Pancreas (tissue), 10 donors: ENCODE data around the gene DTX1. TPM values are rescaled to one million over a fixed set of nuclear protein-coding genes. Genes with fewer than 3 reads are reported as not detected.

Experiments
- ATAC-seq, 4 donors: fragments of 200-7000 bp; cut with Tn5 transposase; one replicate each; pipeline versions ENCODE4 v1.8.0 to v1.9.1; 2020; ENCODE audit warnings: mild to moderate bottlenecking in 4 of 4, moderate library complexity in 4 of 4
- DNase-seq, 6 donors: peaks; one replicate each; pipeline ENCODE4 v3.0.0-alpha.2; 2020
- FAIRE-seq: peaks from 2 replicates; lab custom pipeline; 2012; peaks lifted over from hg19 to GRCh38; lab: Jason Lieb, UNC
- H3K27ac ChIP-seq, 4 donors: fragments of 200-600 bp; sonication (generic); 1 replicate in 3 of 4; 2 replicates in 1 of 4; pipeline versions ENCODE4 v1.5.0 to v1.8.0; 2020
- H3K27me3 ChIP-seq, 4 donors: fragments of 200-600 bp; one replicate each; pipeline ENCODE4 v1.8.0; 2021
- H3K36me3 ChIP-seq, 3 donors: fragments of 200-600 bp; sonication (generic) in 1 of 3; one replicate each; pipeline versions ENCODE4 v1.5.0 to v1.8.0; 2020 to 2021
- H3K4me1 ChIP-seq, 3 donors: fragments of 200-600 bp; one replicate each; pipeline ENCODE4 v1.8.0; 2021
- H3K4me3 ChIP-seq, 4 donors: fragments of 200-600 bp; sonication (generic) in 2 of 4; one replicate each; pipeline versions ENCODE4 v1.5.0 to v1.8.0; 2020 to 2021
- H3K9me3 ChIP-seq, 4 donors: fragments of 200-600 bp; one replicate each; pipeline ENCODE4 v1.8.0; 2021
- WGBS, 2 donors: extraction: QIAGEN DNeasy Blood & Tissue Kit; methylation state at CpG; one replicate each; pipeline ENCODE4 v1.1.7; 2013; 5-methylcytosine and 5-hydroxymethylcytosine counted together
- intact Hi-C, 3 donors: fragments of 100-400 bp; cut with DNase I; formaldehyde crosslinking; loops; one replicate each; pipeline versions ENCODE4 v1.11.1 to v1.14.2; 2022
- polyA plus RNA-seq, 2 donors: library from polyadenylated mRNA; stranded (reverse); fragments of 200-250 nt; gene quantifications; one replicate each; pipeline ENCODE4 v1.2.3, GENCODE V29; 2013
- total RNA-seq, 6 donors: library from RNA; stranded (reverse); fragmentation: NEBNext Ultra II Directional in 4 of 6; extraction: Animal tissue kit (Norgen Biotek cat#: 25700) in 4 of 6; gene quantifications; one replicate each; pipeline versions ENCODE4 v1.2.1 to v1.2.4, GENCODE V29; 2021 to 2023
- TF ChIP-seq, protein P1 (sequence below), 4 donors: fragments of 200-600 bp; sonication (generic) in 3 of 4; IDR thresholded peaks; one replicate each; pipeline versions ENCODE4 v1.5.0 to v1.8.0; 2021; ENCODE audit warnings: antibody characterized with exemption in 4 of 4
- donor health status: healthy with polysubstance abuse.
- donor health status: DM: no; HTN: no; CAD: no; lungs with moderate emphysema.
- donor health status: DM: no; HTN: no; CAD: no.
- donor health status: control.
- donor health status: control.
- donor health status: Bipolar disorder and iron deficiency.
- donor health status: DM: yes; HTN: yes; CAD: no.
- donor health status: DM: no; HTN: no; CAD: no.
- donor health status: DM: no; HTN: no; CAD: no.
- donor health status: DM: yes; HTN: yes; CAD: no.

DTX1 gene
- total and polyA plus RNA-seq, 8 donors, result 3.5 to 8.1 (median 5.4) TPM

DNA sequence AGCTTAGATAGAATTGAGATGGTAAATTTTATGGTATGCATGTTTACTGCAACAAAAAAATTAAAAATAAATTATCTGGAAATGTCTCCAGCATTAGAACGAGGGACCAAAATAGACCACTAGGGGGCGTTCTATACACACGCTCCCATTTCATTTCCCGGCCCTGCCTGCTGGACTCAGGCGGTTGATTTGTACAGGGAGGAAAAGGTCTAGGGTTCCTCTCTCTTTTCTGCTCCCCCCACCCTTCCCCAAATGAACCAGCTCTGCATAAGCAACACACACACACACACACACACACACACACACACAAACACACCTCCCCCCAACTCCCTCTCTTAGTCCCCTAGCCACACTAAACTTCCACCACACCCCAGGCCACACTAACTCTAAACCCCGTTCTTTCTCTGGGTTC is 7.8 kb upstream of the DTX1 start:
- H3K27me3 ChIP-seq, result no peaks in the 10 kb centered on the region
- no peaks in the 10 kb centered on the region for H3K9me3 ChIP-seq
- WGBS, 2 donors, result 8 to 10% methylated on average over 6 of the region's 6 CpGs
- H3K27ac ChIP-seq, result no peak overlapping the region
- no peaks in the 10 kb centered on the region for H3K4me1 ChIP-seq
- no peak overlapping the region for H3K4me3 ChIP-seq
- peak in 3 of 6 donors; percentile 46 to 68 (median 50) for DNase-seq
- peak; percentile 86 to 98 (median 96) for ATAC-seq
- no peaks in the 10 kb centered on the region for H3K36me3 ChIP-seq
- TF ChIP-seq, protein P1, sequence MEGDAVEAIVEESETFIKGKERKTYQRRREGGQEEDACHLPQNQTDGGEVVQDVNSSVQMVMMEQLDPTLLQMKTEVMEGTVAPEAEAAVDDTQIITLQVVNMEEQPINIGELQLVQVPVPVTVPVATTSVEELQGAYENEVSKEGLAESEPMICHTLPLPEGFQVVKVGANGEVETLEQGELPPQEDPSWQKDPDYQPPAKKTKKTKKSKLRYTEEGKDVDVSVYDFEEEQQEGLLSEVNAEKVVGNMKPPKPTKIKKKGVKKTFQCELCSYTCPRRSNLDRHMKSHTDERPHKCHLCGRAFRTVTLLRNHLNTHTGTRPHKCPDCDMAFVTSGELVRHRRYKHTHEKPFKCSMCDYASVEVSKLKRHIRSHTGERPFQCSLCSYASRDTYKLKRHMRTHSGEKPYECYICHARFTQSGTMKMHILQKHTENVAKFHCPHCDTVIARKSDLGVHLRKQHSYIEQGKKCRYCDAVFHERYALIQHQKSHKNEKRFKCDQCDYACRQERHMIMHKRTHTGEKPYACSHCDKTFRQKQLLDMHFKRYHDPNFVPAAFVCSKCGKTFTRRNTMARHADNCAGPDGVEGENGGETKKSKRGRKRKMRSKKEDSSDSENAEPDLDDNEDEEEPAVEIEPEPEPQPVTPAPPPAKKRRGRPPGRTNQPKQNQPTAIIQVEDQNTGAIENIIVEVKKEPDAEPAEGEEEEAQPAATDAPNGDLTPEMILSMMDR (IDR thresholded peaks at IDR 0.05), result peak; percentile 74 to 84 (median 79)
- intact Hi-C loops, result loop anchor here in 2 of 3 donors (5.0 to 10.0 kb wide), 2 partner anchors 46 to 109 kb away; no protein-coding TSS in a partner anchor
- FAIRE-seq, result no peak

- peak in 1 of 6 donors; percentile 47 for DNase-seq
- no peak overlapping the region for H3K27ac ChIP-seq
- WGBS, 2 donors, result 54 to 65% methylated on average over 11 of the region's 11 CpGs
- no peaks in the 10 kb centered on the region for H3K9me3 ChIP-seq
- no peak for FAIRE-seq
- H3K27me3 ChIP-seq, result no peaks in the 10 kb centered on the region
- intact Hi-C loops, result loop anchor here in 2 of 3 donors (1.0 to 10.0 kb wide), 6 partner anchors 45 to 129 kb away; no protein-coding TSS in a partner anchor
- TF ChIP-seq, protein P1 (IDR thresholded peaks at IDR 0.05), result no peak
- no peaks in the 10 kb centered on the region for H3K36me3 ChIP-seq
- ATAC-seq, result peak; percentile 43 to 63 (median 45)
- H3K4me3 ChIP-seq, result no peak overlapping the region
- no peaks in the 10 kb centered on the region for H3K4me1 ChIP-seq
Measured at GRCh38 chr12:113049976-113050742, 6.4 kb upstream of the DTX1 start.

GRCh38 chr12:113050795-113051194 is 5.7 kb upstream of the DTX1 start:
- H3K4me1 ChIP-seq, result no peaks in the 10 kb centered on the region
- DNase-seq, result peak in 1 of 6 donors; percentile 3
- WGBS, 2 donors, result 87 to 88% methylated on average over 7 of the region's 7 CpGs
- no peaks in the 10 kb centered on the region for H3K9me3 ChIP-seq
- no peak overlapping the region for H3K4me3 ChIP-seq
- intact Hi-C loops, result loop anchor here in 2 of 3 donors (1.0 to 10.0 kb wide), 4 partner anchors 47 to 129 kb away; no protein-coding TSS in a partner anchor
- TF ChIP-seq, protein P1 (IDR thresholded peaks at IDR 0.05), result no peak
- no peaks in the 10 kb centered on the region for H3K36me3 ChIP-seq
- H3K27ac ChIP-seq, result no peak overlapping the region
- no peak for ATAC-seq
- H3K27me3 ChIP-seq, result no peaks in the 10 kb centered on the region
- FAIRE-seq, result no peak

GRCh38 chr12:113051759-113052158 is 4.8 kb upstream of the DTX1 start:
- no peak for FAIRE-seq
- TF ChIP-seq, protein P1 (IDR thresholded peaks at IDR 0.05), result no peak
- Histone ChIP-seq H3K36me3 (no peaks in the 10 kb centered on the region), H3K9me3 (no peaks in the 10 kb centered on the region), H3K4me1 (no peaks in the 10 kb centered on the region), H3K27me3 (no peaks in the 10 kb centered on the region), H3K4me3 (no peak overlapping the region), H3K27ac (no peak overlapping the region)
- WGBS, 2 donors, result 87 to 88% methylated on average over 4 of the region's 4 CpGs
- no peak for ATAC-seq
- intact Hi-C loops, result loop anchor here in 2 of 3 donors (5.0 to 10.0 kb wide), 3 partner anchors 46 to 121 kb away; no protein-coding TSS in a partner anchor
- no peak for DNase-seq
